Prostate gland (tissue), 2 donors: ENCODE measurements around the gene C2CD3.

ENCODE experiments used
- POLR2A ChIP-seq: fragments of 450-650 bp; IDR thresholded peaks from one replicate; pipeline ENCODE4 v1.6.1; 2016; ENCODE audit warnings: antibody characterized with exemption, mild to moderate bottlenecking
- TF ChIP-seq, protein P1 (sequence below), 4 experiments: fragments of 200-600 bp in 2 of 4; fragments of 450-650 bp in 2 of 4; sonication (generic) in 2 of 4; IDR thresholded peaks; 1 replicate in 3 of 4; 2 replicates in 1 of 4; pipeline ENCODE4 v1.5.1; 2016 to 2019; ENCODE audit warnings: antibody characterized with exemption in 4 of 4, mild to moderate bottlenecking in 2 of 4, moderate library complexity in 2 of 4

DNA sequence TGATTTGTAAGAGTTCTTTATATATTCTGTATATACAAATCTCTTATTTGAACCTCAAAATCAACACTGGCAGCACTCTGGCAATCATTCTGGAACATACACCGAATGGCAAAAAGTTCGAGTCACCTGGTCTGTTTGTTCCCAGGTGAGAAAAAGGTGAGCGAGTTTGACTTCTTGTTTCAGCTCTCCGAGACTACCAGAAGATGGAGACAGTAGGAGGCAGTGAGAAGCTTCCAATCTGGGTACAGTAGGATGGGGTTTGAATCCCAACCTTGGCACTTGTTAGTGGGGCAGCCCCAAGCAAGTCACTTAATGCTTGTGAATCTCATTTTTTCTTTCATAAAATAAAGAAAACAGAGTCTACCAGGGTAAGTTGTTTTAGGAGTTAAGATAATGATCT is 76.4 kb downstream of the C2CD3 start:
- TF ChIP-seq, protein P1, sequence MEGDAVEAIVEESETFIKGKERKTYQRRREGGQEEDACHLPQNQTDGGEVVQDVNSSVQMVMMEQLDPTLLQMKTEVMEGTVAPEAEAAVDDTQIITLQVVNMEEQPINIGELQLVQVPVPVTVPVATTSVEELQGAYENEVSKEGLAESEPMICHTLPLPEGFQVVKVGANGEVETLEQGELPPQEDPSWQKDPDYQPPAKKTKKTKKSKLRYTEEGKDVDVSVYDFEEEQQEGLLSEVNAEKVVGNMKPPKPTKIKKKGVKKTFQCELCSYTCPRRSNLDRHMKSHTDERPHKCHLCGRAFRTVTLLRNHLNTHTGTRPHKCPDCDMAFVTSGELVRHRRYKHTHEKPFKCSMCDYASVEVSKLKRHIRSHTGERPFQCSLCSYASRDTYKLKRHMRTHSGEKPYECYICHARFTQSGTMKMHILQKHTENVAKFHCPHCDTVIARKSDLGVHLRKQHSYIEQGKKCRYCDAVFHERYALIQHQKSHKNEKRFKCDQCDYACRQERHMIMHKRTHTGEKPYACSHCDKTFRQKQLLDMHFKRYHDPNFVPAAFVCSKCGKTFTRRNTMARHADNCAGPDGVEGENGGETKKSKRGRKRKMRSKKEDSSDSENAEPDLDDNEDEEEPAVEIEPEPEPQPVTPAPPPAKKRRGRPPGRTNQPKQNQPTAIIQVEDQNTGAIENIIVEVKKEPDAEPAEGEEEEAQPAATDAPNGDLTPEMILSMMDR (IDR thresholded peaks at IDR 0.05), result no peak
- TF ChIP-seq POLR2A, result no peak
